MM.1S (cell line): Measurements from ENCODE around the gene NEBL.

Experiments used
- DNase-seq: peaks from one replicate; pipeline ENCODE4 v3.0.0-alpha.2; 2015
- H2AFZ ChIP-seq: fragments of 300-600 bp; sonication (generic); 2 replicates; pipeline ENCODE4 v1.6.0; 2016; ENCODE audit warnings: antibody characterized with exemption, low read length
- H3F3A ChIP-seq: fragments of 300-600 bp; sonication (generic); 2 replicates; pipeline ENCODE4 v1.6.1; 2016; ENCODE audit warnings: mild to moderate bottlenecking, antibody characterized with exemption, low read length, moderate library complexity, mixed read lengths; ENCODE audit not compliant: insufficient read depth
- H3K27ac ChIP-seq: fragments of 300-600 bp; sonication (generic); 2 replicates; pipeline ENCODE4 v1.5.1; 2016; ENCODE audit warnings: mild to moderate bottlenecking, low read length
- H3K27me3 ChIP-seq: fragments of 300-600 bp; sonication (generic); replicated peaks from 2 replicates; pipeline ENCODE4 v1.6.0; 2016; ENCODE audit warnings: low read length; ENCODE audit not compliant: insufficient read depth
- H3K36me3 ChIP-seq: fragments of 300-600 bp; sonication (generic); replicated peaks from 2 replicates; pipeline ENCODE4 v1.6.1; 2016; ENCODE audit warnings: mild to moderate bottlenecking, low read length, mixed read lengths; ENCODE audit not compliant: insufficient read depth
- H3K4me1 ChIP-seq: fragments of 300-600 bp; sonication (generic); 2 replicates; pipeline ENCODE4 v1.6.1; 2016; ENCODE audit warnings: low read length, mixed read lengths
- H3K4me2 ChIP-seq: fragments of 300-600 bp; sonication (generic); 2 replicates; pipeline ENCODE4 v1.6.0; 2016; ENCODE audit warnings: low read depth, low read length
- H3K4me3 ChIP-seq: fragments of 300-600 bp; sonication (generic); 2 replicates; pipeline ENCODE4 v1.5.1; 2016; ENCODE audit warnings: low read length, mixed read lengths
- H3K79me2 ChIP-seq: fragments of 300-600 bp; sonication (generic); 2 replicates; pipeline ENCODE4 v1.6.1; 2016; ENCODE audit warnings: mixed run types, low read length, mixed read lengths
- H3K9ac ChIP-seq: fragments of 300-600 bp; sonication (generic); 2 replicates; pipeline ENCODE4 v1.6.1; 2016; ENCODE audit warnings: low read length, mixed read lengths
- H3K9me2 ChIP-seq: fragments of 300-600 bp; sonication (generic); replicated peaks from 2 replicates; pipeline ENCODE4 v1.6.1; 2016; ENCODE audit warnings: mild to moderate bottlenecking, low read length, mixed read lengths; ENCODE audit not compliant: insufficient read depth
- H3K9me3 ChIP-seq: fragments of 300-600 bp; sonication (generic); replicated peaks from 2 replicates; pipeline ENCODE4 v1.6.1; 2016; ENCODE audit warnings: mild to moderate bottlenecking, low read length, mixed read lengths; ENCODE audit not compliant: insufficient read depth
- H4K20me1 ChIP-seq: fragments of 300-600 bp; sonication (generic); 2 replicates; pipeline ENCODE4 v1.6.1; 2016; ENCODE audit warnings: mild to moderate bottlenecking, low read length, moderate library complexity, mixed read lengths; ENCODE audit not compliant: insufficient read depth
- EZH2 ChIP-seq: fragments of 300-600 bp; sonication (generic); optimal IDR thresholded peaks from 2 replicates; pipeline ENCODE3; 2017; ENCODE audit warnings: low read depth, mild to moderate bottlenecking, antibody characterized with exemption, low read length, mixed read lengths
- EZH2phosphoT487 ChIP-seq: fragments of 300-600 bp; sonication (generic); IDR thresholded peaks from 2 replicates; pipeline ENCODE4 v1.6.1; 2018; ENCODE audit warnings: antibody characterized with exemption, low read length
- TF ChIP-seq, protein P1 (sequence below): fragments of 300-600 bp; sonication (generic); IDR thresholded peaks from 2 replicates; pipeline ENCODE4 v1.5.1; 2016; ENCODE audit warnings: antibody characterized with exemption, low read length, mixed read lengths

NEBL gene

GRCh38 chr10:20746856-20747255, 150.3 kb downstream of the NEBL start:
- Histone ChIP-seq H3K27me3 (no peaks in the 10 kb centered on the region), H3K9me3 (no peaks in the 10 kb centered on the region), H3K4me3 (no peak overlapping the region), H3K9ac (no peak overlapping the region), H3K36me3 (no peaks in the 10 kb centered on the region), H3K79me2 (no peaks in the 10 kb centered on the region), H3K4me2 (no peak overlapping the region), H4K20me1 (no peaks in the 10 kb centered on the region), H3K27ac (no peak overlapping the region), H2AFZ (no peak overlapping the region), H3F3A (no peaks in the 10 kb centered on the region), H3K9me2 (no peaks in the 10 kb centered on the region), H3K4me1 (no peaks in the 10 kb centered on the region)
- TF ChIP-seq, protein P1, sequence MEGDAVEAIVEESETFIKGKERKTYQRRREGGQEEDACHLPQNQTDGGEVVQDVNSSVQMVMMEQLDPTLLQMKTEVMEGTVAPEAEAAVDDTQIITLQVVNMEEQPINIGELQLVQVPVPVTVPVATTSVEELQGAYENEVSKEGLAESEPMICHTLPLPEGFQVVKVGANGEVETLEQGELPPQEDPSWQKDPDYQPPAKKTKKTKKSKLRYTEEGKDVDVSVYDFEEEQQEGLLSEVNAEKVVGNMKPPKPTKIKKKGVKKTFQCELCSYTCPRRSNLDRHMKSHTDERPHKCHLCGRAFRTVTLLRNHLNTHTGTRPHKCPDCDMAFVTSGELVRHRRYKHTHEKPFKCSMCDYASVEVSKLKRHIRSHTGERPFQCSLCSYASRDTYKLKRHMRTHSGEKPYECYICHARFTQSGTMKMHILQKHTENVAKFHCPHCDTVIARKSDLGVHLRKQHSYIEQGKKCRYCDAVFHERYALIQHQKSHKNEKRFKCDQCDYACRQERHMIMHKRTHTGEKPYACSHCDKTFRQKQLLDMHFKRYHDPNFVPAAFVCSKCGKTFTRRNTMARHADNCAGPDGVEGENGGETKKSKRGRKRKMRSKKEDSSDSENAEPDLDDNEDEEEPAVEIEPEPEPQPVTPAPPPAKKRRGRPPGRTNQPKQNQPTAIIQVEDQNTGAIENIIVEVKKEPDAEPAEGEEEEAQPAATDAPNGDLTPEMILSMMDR: no peak
- no peak for TF ChIP-seq EZH2phosphoT487
- TF ChIP-seq EZH2: no peak
- no peak for DNase-seq

GRCh38 chr10:20745556-20746375, 151.3 kb downstream of the NEBL start:
- no peaks in the 10 kb centered on the region for H3F3A ChIP-seq
- H3K79me2 ChIP-seq: no peaks in the 10 kb centered on the region
- H3K4me3 ChIP-seq: no peak overlapping the region
- no peaks in the 10 kb centered on the region for H3K9me3 ChIP-seq
- no peak overlapping the region for H2AFZ ChIP-seq
- no peaks in the 10 kb centered on the region for H3K4me1 ChIP-seq
- H4K20me1 ChIP-seq: no peaks in the 10 kb centered on the region
- DNase-seq: no peak
- H3K4me2 ChIP-seq: no peak overlapping the region
- H3K9ac ChIP-seq: no peak overlapping the region
- TF ChIP-seq, protein P1: no peak
- no peak for TF ChIP-seq EZH2
- TF ChIP-seq EZH2phosphoT487: no peak
- H3K27me3 ChIP-seq: no peaks in the 10 kb centered on the region
- H3K9me2 ChIP-seq: no peaks in the 10 kb centered on the region
- no peak overlapping the region for H3K27ac ChIP-seq
- no peaks in the 10 kb centered on the region for H3K36me3 ChIP-seq

DNA sequence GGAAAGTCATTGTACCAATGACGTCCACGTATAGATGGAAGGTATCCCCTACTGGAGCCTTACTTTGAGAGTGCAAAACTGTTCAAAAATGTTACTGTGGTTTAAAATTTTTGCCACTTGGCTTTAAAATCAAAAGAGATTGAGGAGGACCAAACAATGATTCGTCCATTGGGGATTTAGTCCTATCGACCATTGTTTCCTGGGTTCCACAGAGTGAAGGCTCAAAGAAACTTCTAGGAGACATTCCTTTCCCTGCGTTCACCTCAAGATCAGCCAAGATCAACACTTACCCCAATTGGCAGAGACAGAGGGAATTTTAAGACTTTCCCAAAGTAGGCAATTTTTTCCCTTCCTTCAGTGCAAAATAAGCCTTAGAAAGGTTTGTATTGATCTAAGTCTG, 152.3 kb downstream of the NEBL start:
- Histone ChIP-seq H3K27me3 (no peaks in the 10 kb centered on the region), H3K27ac (no peak overlapping the region), H4K20me1 (no peaks in the 10 kb centered on the region), H3K4me2 (no peak overlapping the region), H2AFZ (no peak overlapping the region), H3K4me3 (no peak overlapping the region), H3K79me2 (no peaks in the 10 kb centered on the region), H3K9me3 (no peaks in the 10 kb centered on the region), H3K9ac (no peak overlapping the region), H3F3A (no peaks in the 10 kb centered on the region), H3K36me3 (no peaks in the 10 kb centered on the region), H3K4me1 (no peaks in the 10 kb centered on the region), H3K9me2 (no peaks in the 10 kb centered on the region)
- no peak for DNase-seq
- TF ChIP-seq EZH2: no peak
- TF ChIP-seq, protein P1: no peak
- no peak for TF ChIP-seq EZH2phosphoT487
